ENCODE results near the gene IGFL1. TPM values are rescaled to one million over a fixed set of nuclear protein-coding genes. Genes with fewer than 3 reads are reported as not detected.

The IGFL1 gene
- total RNA-seq, 1 donor from 2014 or later, result 2.1 TPM

GRCh38 chr19:46197314-46198070, 32.0 kb upstream of the IGFL1 start:
- Mint-ChIP-seq H3K4me3 (ENCODE audit: unreplicated experiment) (no peak overlapping the region), H3K4me1 (ENCODE audit: low read depth) (peaks cover 47% of the 10 kb centered on the region), H3K9me3 (ENCODE audit: low read depth) (no peaks in the 10 kb centered on the region), H3K27ac (ENCODE audit: unreplicated experiment) (no peak overlapping the region), H3K36me3 (ENCODE audit: low read depth) (peaks cover 4% of the 10 kb centered on the region), H3K27me3 (ENCODE audit: low read depth) (peaks cover 31% of the 10 kb centered on the region)
- peak; percentile 30 for DNase-seq (ENCODE audit: low spot score)
- no peak for TF ChIP-seq CTCF (IDR thresholded peaks at IDR 0.05)

DNA sequence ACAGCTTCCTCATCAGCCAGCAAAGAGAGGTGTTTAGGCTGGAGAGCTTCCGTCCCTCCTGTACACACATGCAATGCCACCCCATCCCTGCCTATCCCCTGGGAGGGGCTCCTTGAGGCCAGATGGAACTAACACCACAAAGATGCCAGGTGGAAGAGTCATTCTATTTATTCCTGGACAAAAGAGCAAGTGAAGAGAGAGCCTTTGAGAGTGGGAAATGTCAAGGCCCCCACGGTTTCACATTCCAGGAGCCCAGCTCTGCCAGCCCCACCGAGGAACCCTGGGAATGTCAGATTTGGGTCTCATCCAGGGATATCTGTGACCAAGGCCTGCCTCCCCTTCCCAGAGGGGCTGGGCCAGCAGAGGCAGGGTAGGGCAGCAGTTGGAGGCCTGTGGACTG, 30.8 kb upstream of the IGFL1 start:
- Mint-ChIP-seq H3K4me1 (ENCODE audit: low read depth) (peaks cover 41% of the 10 kb centered on the region), H3K27me3 (ENCODE audit: low read depth) (peaks cover 37% of the 10 kb centered on the region), H3K36me3 (ENCODE audit: low read depth) (peaks cover 10% of the 10 kb centered on the region), H3K4me3 (ENCODE audit: unreplicated experiment) (no peak overlapping the region), H3K9me3 (ENCODE audit: low read depth) (no peaks in the 10 kb centered on the region), H3K27ac (ENCODE audit: unreplicated experiment) (peak overlapping the region; percentile 77)
- TF ChIP-seq CTCF (IDR thresholded peaks at IDR 0.05), result no peak
- no peak for DNase-seq (ENCODE audit: low spot score)

DNA sequence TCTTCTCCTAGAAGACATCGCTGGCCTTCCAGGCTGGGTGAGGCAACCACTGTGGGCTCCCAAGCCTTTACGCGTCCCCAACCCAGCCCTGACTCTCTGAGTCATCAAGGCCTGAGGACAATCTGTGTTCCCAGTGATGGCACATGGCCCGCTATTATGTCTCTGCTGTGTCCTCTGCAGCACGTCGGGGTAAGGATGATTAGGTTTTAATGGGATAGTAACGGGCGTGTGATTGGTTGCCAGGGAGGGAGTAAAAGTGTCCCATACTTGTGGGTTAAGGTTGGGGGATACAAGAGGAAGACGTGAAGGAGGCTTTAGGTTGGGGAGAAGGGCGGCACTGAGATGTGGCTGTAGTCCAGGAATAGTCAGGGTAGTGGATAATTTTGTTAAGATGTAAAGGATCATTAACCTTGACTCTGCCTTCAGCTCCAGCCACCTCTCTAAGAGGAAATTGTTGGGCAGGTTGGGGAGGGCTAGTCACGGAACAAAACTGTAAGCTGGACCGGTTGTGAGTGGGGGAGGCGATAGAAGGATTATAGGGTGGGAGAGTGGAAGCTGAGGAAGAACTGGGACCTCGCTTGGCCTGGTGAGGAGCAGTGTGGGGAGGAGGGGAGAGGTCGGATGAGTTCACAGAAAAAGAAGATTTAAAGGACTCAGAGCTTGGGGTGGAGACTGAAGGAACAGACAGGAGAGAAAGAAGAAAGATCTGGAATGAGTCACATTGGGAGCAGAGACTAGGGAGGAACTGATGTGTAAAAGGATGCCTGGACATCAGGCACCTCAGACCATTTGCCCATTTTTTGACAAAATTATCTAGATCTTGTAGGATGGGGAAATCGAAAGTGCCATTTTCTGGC, 27.9 kb upstream of the IGFL1 start:
- H3K27me3 Mint-ChIP-seq (ENCODE audit: low read depth), result peaks cover 30% of the 10 kb centered on the region

DNA sequence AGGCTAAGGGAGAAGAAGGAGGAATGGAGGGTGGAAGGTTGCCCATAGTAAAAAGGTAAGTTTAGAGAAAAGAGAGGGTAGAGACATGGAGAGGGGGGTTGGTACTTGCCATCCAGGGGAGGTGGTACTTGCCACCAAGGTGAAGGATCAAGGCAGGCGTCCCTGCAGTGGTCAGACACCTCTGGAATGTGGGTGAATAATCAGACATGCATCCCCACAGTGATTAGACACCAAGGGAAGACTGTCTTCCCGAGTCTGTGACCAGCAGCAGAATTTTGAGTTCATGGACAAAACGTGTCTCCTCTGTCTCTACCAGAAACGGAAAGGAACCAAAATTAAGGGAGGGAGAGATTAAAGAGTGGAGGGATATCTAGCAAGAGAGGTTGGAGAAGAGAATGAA, 27.1 kb upstream of the IGFL1 start:
- Mint-ChIP-seq H3K4me1 (ENCODE audit: low read depth) (peaks cover 54% of the 10 kb centered on the region), H3K27me3 (ENCODE audit: low read depth) (peaks cover 23% of the 10 kb centered on the region), H3K9me3 (ENCODE audit: low read depth) (no peaks in the 10 kb centered on the region), H3K4me3 (ENCODE audit: unreplicated experiment) (no peak overlapping the region), H3K36me3 (ENCODE audit: low read depth) (peaks cover 10% of the 10 kb centered on the region), H3K27ac (ENCODE audit: unreplicated experiment) (no peak overlapping the region)
- no peak for TF ChIP-seq CTCF (IDR thresholded peaks at IDR 0.05)
- DNase-seq (ENCODE audit: low spot score), result no peak

More for the DNA sequence above, 27.9 kb upstream of the IGFL1 start:
- peaks cover 10% of the 10 kb centered on the region for H3K36me3 Mint-ChIP-seq (ENCODE audit: low read depth)
- no peak overlapping the region for H3K4me3 Mint-ChIP-seq (ENCODE audit: unreplicated experiment)
- H3K9me3 Mint-ChIP-seq (ENCODE audit: low read depth), result no peaks in the 10 kb centered on the region
- no peak for TF ChIP-seq CTCF (IDR thresholded peaks at IDR 0.05)
- no peak for DNase-seq (ENCODE audit: low spot score)
- H3K27ac Mint-ChIP-seq (ENCODE audit: unreplicated experiment), result no peak overlapping the region
- peaks cover 47% of the 10 kb centered on the region for H3K4me1 Mint-ChIP-seq (ENCODE audit: low read depth)
